HG02642 (cell line): ENCODE data around the gene IFITM10.

Source experiments
- ATAC-seq: cut with Tn5 transposase; IDR thresholded peaks from one replicate; pipeline ENCODE4 v1.9.1; 2021; ENCODE audit warnings: mild to moderate bottlenecking; ENCODE audit not compliant: unreplicated experiment, poor library complexity

IFITM10 gene

DNA sequence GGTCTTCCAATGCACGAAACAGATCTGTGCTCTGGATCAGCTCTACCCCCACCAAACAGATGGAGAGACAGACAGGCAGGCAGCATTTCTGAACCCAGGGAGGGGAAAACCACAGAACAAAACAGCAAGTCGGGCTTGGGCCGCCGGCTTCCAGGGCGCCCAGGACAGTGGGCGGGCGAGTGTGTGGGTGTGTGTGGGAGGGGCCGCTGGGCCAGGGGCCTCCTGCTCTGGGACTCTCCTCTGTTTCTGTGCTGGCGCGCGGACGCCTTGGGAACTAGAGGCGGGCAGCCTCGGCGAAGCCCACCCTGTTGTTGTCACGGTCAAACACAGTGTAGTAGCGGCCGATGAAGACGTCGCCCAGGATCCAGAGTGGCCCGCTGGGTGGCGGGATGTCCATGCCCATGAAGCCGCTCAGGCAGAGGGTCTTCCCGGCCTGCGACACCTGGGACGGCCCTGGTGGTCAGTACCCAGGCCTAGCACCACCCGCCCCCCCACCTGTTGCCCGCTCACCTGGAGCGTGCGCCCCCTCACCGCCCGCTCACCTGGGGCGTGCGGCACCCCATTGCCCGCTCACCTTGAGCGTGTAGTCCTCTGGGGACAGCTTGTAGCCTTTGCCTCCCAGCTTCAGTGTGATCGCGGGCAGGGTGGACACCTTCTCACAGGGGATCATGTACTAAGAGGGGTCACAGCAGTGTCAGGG lies 3.0 kb upstream of the IFITM10 start:
- ATAC-seq: no peak

DNA sequence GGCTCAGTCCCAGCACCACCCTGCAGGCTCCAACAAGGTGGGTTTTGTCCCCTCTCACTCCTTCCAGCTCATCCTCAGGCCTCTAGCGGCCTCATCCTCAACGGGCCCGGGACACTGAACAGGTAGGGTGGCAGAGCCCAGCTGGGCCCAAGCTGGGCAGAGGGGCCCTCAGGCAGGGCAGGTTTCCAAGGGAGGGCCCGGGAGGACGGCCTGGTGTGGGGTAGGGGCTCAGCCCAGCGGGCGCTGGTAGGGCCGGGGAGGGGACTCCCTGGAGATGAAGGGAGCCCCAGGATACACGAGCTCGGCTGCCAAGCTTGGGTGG lies 2.5 kb upstream of the IFITM10 start:
- ATAC-seq: no peak

DNA sequence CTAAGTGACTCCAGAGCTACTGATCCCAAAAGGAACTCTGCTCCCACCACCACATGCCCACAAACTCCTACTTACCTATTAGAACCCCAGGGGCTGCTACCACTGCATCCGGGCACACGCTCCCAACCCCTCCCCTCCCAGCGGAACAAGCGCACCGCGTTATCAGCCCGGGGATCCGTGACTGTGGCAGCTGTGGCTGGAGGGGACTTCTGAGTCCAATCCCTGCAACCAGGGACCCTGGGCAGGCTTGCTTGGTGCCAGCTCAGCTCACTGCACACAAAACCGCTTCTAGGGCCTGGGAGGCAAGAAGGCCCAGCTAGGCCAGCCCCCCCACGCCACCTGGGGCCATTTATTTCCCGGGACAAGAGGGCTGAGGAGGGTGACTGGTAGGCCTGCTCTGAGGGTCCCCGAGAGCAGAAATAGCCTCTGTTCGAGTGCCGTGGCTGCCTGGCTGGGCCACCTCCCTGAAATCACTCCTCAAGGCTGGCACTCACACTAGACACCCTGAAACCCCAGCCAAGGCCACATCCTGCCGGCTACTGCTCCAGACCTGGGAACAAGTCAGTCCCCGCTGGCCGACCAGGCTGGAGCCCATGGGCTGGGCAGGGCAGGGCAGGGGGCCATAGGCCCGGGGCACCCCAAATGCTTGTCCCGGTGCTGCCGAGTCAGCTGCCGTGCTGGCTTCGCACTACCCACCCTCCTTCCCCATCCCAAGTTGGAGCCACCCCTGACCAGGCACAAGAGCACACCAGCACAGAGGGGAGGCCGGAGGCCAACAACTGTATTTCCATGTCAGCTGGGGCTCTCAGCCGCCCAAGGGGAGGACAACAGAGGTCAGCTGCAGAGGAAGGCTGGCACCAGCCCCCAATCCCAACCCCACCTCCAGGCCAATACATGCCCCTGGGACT lies 1.9 kb upstream of the IFITM10 start:
- ATAC-seq: no peak

DNA sequence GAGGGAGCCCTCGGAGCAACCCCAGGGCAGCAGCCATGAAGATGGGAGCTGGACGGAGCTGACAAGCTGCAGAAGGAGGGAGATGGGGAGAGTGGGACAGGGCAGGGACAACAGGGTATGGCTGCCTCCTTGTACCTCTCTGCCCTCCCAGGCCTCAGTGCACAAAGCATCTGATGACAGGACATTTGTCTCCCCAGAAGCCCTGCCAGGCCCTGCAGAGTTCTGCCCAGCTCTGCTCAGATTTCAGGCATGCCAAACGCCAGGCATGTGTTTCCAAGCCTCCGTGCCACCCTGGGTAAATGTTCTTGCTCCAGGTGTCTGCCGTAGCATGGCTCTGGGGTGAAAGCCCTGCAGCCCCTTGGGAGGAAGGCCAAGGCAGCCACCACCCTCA lies 1.1 kb upstream of the IFITM10 start:
- no peak for ATAC-seq

DNA sequence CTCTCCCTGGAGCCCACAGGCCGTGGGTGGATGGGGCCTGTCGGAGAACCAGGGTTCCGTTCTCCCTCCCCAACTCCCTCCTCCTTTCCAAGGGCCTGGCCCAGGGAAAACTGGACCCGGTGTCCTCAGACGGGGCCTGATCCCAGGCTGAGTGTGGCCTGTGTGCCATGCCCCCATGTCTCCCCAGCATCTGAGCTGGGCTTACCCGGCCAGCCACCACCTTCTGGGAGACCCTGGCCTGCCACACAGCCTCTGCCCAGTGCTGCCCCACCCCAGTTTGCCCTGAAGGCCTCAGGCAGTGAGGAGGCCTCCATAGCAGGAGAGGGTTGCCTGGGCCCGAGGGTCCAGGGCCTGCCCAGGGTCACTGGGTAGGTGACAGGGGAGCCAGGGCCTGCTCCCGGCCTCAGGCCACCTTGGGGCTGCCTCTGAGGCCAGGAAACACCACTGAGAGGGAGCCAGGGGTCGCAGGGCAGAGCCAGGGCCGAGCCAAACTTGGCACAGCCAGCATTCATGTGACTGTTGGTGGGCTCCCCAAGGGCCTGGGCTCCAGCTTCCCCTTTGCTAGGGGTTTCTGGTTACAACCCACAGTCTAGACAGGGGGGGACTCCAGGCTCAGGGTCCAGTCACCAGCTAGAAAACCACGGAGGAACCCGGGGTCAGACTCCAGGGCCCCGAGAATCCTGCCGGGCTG lies 590 bp upstream of the IFITM10 start:
- no peak for ATAC-seq

DNA sequence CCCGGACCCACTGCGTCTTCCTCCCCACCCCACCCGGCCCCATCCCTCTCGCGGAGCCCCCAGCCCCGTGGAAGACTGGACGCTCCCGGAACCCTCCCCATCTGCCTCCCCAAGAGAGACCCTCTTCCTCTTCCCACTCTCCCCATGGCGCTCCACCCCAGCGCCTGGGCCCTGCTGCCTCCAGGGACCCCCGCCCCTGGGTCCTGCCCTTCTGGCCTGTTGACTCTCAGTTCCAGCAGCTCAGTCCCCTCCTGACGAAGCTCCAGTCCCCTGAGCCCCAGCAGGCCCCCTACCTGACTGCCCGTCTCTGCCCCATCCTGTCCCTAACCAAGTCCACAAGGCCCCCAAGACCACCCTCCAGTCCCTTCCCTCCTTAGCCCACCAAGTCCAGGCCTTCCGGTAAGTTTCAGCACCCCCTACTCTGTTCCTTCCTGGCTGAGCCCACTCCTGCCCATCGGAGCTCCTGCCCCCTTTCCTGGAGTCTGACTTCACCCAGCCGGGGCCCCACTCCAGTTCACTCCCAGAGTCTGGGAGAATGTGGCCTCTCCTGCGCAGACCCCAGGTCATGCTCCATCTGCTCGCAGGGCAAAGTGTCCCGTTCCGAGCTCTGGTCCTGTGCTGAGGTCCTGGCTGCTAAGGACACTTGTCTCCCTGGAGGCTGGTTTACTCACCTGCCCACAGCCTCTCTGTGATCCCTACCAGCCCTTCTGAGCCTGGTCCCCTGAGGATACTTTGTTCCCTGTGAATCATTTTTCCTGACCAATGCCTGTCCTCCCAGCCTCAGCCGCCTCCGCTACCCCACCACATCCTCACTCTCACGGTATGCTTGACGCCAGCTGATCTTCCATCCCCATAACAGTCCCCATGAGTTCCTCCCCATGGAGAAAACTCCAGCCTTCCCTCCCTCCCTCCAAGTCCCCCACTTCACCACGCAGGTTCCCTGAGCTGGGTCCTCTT lies 722 bp downstream of the IFITM10 start:
- ATAC-seq: no peak

DNA sequence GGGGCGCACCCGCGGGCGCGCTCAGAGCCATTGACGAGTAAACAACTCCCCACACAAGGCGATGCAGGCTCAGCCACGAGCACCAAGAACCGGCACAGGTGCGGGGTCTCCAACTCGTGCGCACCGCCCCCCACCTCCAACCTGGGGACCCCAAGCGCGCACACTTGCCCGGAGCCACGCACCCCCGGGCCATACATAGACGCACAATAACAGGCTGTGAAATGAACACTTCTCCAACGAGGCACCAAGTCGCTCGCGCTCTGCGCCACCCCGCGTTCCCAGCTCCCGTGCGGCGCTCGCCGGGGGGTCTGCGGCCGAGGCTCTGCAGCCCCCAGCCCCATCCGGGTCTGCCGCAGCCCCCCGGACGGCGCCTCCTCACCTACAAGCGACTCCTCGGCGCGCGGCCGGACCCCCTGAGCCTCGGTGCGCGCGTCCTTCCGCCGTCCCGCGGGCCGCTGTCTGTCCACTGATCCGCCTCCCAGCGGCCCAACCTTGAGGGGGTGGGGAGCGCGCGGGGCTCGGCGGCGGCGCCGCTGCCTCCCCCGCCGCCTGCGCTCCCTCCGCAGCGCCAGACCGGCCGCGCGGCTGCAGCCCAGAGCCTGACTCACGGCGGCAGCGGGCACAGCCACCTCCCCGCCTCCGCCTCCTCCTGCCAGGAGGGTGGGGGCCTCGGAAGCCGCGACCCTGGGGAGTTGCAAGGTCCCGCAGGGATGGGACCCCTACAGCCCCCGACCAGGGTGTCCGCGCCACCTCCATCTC lies 1.6 kb downstream of the IFITM10 start:
- ATAC-seq: no peak

DNA sequence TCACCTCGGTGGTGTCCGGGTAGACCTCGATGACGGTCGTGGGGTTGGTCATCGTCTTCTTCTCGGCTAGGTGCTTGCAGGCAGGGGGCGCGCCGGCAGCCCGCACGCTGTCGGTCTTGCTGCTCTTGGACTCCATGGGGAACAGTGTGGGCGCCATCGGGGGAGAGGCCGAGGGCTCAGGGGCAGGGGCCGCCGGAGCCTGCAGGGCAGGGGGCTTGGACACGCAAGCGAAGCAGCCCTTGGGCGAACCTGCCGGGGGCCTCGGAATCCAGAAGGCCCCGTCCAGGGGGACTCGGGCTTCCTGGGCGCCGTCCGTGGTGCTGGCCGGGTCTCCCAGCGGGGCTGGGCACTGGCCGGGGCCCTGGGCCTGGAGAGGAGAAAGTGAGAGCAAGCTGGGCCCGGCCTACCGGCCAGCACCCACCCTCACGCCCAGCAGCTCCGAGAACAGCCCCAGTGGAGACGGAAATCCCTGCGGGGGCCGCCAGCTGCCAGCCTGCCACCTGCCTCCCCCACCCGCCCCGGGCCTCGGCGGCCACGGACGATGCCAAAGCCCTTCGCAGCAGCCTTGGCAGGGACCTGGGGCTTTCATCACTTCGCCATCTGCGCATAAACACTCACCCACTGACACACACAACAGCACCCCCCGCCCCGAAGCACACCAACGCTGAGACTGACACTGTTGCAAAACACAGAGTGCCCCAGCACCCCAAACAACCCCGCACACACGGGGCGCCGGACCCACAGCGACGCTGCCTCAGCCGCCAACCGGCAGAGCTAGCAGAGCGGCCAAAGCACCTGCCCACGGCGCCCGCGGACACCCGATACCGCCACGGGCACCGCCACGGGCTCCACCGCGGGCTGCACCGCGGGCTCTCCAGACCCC lies 2.4 kb downstream of the IFITM10 start:
- no peak for ATAC-seq

DNA sequence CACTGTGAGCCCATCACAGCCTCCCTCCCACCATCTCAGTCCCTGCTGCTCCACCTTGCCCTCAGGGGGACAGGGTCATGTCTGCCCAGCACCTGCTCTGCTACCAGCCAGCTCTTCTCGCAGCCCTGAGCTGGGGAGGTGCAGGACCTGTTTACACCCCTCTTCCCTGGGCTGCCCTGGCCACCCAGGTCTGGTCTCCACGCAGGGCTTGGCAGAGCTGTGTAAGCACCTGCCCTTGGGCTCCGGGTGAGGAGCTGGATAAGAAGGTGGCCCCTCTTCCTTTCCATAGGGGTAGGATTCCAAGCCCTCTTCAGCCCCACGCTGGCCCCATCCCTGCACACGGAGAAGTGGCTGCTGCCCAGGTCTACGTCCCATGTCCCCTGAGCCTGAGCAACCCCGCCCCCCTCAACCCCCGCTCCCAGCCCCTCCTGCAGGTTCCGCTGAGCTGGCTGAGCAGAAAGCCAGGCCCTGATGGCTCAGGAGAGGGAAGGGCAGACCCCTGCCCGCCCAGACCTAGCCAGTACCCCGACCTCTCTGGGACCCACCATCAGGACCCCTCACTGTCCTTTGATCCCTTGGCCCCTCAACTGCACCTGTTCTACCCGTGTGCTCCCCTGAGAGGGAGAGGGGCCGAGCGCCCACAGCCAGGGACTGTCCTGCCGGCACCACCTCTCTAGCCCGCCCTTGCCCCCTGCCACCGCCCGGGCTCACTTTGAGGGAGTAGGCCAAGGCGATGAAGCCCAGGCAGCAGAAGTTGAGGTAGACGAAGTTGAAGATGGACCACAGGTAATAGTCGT lies 3.2 kb downstream of the IFITM10 start:
- no peak for ATAC-seq

DNA sequence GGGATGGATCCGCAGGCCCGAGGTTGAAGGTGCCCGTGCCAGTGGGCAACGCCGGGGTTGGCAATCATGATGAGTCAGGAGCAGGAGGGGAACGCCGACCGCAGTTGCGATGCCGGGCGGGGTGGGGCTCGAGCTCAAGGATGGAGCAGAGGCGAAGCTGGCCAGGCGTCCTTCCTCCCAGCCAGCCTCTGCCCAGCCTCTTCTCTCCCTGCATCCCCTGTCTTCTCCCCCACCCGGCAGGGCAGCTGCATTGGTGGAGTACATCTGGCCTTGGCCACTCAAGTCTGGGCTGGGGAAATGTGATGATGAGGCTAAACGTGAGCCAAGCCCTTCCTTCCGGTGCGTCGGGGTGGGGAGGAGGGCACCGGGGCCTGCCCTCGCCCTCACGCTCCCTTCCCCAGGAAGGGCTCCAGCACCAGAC lies 3.9 kb downstream of the IFITM10 start:
- ATAC-seq: no peak

DNA sequence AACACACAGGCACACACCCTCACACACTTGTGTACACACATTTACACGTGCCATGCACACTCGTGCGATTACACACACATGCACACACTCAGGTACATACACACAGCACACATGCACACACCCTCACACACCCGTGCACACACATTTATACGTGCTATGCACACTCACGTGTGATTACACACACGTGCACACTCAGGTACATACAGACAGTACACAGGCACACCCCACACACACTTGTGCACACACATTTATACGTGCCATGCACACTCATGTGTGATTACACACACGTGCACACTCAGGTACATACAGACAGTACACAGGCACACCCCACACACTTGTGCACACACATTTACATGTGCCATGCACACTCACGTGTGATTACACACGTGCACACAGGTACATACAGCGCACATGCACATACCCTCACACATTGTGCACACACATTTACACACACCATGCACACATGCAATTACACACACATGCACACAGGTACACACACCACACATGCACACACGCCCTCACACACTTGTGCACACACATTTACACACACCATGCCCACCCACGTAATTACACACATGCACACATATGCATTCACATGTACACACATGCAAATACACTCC lies 4.6 kb downstream of the IFITM10 start:
- no peak for ATAC-seq

DNA sequence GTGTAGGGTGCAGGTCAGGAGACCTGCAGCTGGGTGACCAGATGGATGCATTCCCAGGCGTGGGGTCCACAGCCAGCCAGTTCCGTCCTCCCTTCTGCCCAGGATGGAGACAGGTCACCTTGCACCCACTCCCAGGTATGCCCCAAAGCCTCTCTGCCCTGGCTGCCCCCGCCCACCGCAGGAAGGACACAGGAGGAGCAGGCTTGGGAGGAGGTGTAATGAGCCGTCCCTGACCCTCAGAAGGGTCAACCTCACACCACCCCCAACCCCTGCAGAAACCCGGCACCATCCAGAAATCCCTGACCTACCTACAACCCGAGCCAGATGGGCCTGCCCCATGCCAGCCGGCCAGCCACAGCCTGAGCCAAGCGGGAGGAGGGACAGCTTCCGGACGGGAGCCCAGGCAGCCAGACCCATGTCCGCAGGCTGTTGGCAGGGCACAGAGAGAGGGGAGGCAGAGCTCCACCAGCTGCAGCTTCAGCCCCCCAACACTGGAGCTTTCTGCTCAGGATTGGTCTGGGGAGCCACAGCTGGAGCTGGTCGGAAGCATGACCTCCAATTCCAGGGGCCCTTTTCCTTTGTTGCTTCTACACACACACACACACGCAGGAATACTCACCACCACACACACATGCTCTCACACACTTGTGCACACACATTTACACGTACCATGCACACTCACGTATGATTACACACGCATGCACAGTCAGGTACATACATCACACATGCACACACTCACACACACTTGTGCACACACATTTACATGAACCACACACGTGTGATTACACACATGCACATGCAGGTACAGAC lies 5.3 kb downstream of the IFITM10 start:
- ATAC-seq: no peak

DNA sequence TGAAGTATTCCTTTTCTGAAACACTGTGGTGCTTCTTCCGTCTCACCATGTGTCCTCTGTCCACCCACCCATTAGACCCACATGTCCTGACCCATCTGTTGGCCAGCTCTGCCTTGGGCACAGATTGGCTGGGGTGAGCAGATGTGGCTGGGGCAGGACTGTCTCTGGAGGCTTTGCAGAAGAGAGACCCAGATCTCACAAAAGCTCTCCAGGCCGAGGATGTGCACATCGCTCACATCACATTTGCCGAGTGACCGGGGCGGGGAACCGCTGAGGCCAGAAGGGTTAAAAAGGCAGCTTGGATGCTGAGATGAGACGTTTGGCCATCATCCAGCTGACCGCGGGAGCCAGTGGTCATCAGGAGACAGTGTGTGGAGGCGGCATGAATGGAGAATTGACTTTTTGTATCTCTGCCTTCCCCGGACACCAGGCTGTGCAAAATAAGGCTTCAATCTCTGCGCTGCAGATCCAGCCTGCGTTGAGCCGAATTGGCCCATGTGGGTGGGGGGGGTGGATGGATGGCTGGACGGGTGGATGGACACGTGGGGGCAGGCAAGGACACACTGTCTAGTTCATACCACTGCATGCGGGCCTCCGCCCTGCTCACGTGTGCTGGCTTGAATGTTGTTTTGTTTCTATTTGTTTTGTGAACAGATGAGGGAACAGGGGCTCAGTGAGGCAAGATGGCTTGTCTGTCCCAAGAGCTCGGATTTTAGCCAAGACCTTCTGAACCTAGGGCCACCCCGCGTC lies 6.1 kb downstream of the IFITM10 start:
- ATAC-seq: no peak

DNA sequence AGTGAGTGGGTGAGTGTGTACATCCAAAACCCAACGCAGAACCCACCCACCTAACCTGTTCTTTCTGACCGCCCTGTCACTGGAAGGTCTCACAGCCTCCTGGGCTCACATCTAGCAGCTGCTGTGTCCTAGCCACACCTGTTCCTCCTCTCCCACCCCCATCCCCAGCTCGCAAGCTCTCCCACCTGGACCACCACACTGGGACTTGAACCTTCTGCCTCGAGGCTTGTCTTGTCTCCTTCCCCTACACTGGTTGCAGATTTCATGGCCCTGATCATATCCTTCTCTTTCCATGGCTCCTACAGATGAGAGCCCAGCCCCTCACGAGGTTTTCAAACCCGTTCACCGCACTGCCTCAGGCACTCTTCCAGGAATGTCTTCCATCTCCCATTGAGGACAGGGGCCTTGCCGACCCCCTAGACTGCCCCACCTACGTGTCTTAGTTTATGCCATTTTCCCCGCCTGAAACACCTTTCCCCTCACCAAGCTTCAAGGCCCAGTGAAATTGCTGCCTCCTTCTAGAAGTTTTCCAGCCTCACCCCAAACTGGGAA lies 6.7 kb downstream of the IFITM10 start:
- no peak for ATAC-seq

DNA sequence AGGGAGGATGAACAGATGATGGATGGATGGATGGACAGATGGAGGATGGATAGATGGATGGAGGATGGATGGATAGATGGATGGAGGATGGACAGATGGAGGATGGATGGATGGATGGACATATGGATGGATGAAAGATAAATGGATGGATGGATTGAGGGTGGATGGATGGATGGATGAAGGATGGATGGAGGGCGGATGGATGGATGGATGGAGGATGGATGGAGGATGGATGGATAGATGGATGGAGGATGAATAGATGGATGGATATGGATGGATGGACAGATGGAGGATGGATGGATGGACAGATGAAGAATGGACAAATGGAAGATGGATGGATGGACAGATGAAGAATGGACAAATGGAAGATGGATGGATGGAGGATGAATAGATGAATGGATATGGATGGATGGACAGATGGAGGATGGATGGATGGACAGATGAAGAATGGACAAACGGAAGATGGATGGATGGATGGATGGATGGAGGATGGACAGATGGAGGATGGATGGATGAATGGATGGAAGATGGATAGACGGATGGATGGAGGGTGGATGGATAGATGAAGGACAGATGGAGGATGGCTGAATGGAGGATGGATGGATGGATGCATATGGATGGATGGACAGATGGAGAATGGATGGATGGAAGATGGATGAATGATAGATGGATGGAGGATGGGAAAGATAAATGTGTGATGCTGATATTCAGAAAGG lies 7.4 kb downstream of the IFITM10 start:
- no peak for ATAC-seq
